Heart right ventricle (tissue), 16 donors: ENCODE results near the gene CCDC116. TPM values are rescaled to one million over a fixed set of nuclear protein-coding genes. Genes with fewer than 3 reads are reported as not detected.
"Not testable (repeated sequence)": the region's sequence is repeated elsewhere in the genome, so short reads cannot be mapped to it uniquely, and the experiment has no call there.

Experiments
- ATAC-seq, 8 donors: fragments of 200-7000 bp; cut with Tn5 transposase; one replicate each; pipeline ENCODE4 v1.9.1; 2020; ENCODE audit warnings: mild to moderate bottlenecking in 8 of 8, moderate library complexity in 8 of 8, moderate number of reproducible peaks in 1 of 8
- DNase-seq, 2 donors: peaks; one replicate each; pipeline ENCODE4 v3.0.0-alpha.2; 2020
- H3K27ac ChIP-seq, 10 donors: fragments of 200-600 bp; sonication (generic) in 2 of 10; one replicate each; pipeline versions ENCODE4 v1.5.0 to v1.8.0; 2020 to 2022; ENCODE audit warnings: mild to moderate bottlenecking in 3 of 10
- H3K27me3 ChIP-seq, 7 donors: fragments of 200-600 bp; one replicate each; pipeline ENCODE4 v1.8.0; 2021 to 2022; ENCODE audit warnings: mild to moderate bottlenecking in 2 of 7
- H3K36me3 ChIP-seq, 9 donors: fragments of 200-600 bp; sonication (generic) in 1 of 9; one replicate each; pipeline versions ENCODE4 v1.5.0 to v1.8.0; 2020 to 2022; ENCODE audit warnings: mild to moderate bottlenecking in 2 of 9
- H3K4me1 ChIP-seq, 9 donors: fragments of 200-600 bp; sonication (generic) in 1 of 9; one replicate each; pipeline versions ENCODE4 v1.5.0 to v1.8.0; 2020 to 2022; ENCODE audit warnings: mild to moderate bottlenecking in 4 of 9
- H3K4me3 ChIP-seq, 10 donors: fragments of 200-600 bp; sonication (generic) in 2 of 10; one replicate each; pipeline versions ENCODE4 v1.5.0 to v1.8.0; 2020 to 2022; ENCODE audit warnings: mild to moderate bottlenecking in 7 of 10, moderate library complexity in 2 of 10
- H3K9me3 ChIP-seq, 11 donors: fragments of 200-600 bp in 10 of 11; sonication (generic) in 2 of 11; one replicate each; pipeline versions ENCODE4 v1.5.0 to v1.8.0; 2013 to 2022; ENCODE audit warnings: mild to moderate bottlenecking in 2 of 11, control low read depth in 1 of 11, moderate library complexity in 1 of 11
- WGBS, 2 donors: extraction: QIAGEN DNeasy Blood & Tissue Kit; methylation state at CpG; one replicate each; pipeline ENCODE4 v1.1.7; 2013; ENCODE audit warnings: inconsistent platforms in 1 of 2; 5-methylcytosine and 5-hydroxymethylcytosine counted together
- intact Hi-C, 10 donors: fragments of 100-400 bp; cut with DNase I; formaldehyde crosslinking; loops; one replicate each; pipeline versions ENCODE4 v1.11.1 to v1.14.2; 2022
- polyA plus RNA-seq, 2 donors: library from polyadenylated mRNA; stranded (reverse); fragments of 200-250 nt; gene quantifications; one replicate each; pipeline ENCODE4 v1.2.3, GENCODE V29; 2013
- total RNA-seq, 10 donors: library from RNA; stranded (reverse); fragmentation: NEBNext Ultra II Directional in 3 of 10; extraction: Animal tissue kit (Norgen Biotek cat#: 25700) in 3 of 10; gene quantifications; one replicate each; pipeline versions ENCODE4 v1.2.1 to v1.2.4, GENCODE V29; 2021 to 2023
- TF ChIP-seq, protein P1 (sequence below), 9 donors: fragments of 200-600 bp; sonication (generic) in 2 of 9; IDR thresholded peaks; one replicate each; pipeline versions ENCODE4 v1.5.0 to v1.8.0; 2021 to 2022; ENCODE audit warnings: antibody characterized with exemption in 9 of 9, mild to moderate bottlenecking in 5 of 9, moderate library complexity in 1 of 9
- donor health status: Arrhythmogenic right ventricular cardiomyopathy.
- donor health status: ischemic (EF 13 %, LVEDD 7.1; RV severe dilation, severe dysfunction).
- donor health status: healthy with polysubstance abuse.
- donor health status: DM: no; HTN: yes; CAD: no.
- donor health status: DM: no; HTN: no; CAD: no.
- donor health status: ischemic (EF 25% LVEDD 6.9; RV normal size, moderate dysfunction).
- donor health status: ischemic (EF 25% LVEDD 5.7; RV mildly dilated, moderate dysfunction).
- donor health status: healthy.
- donor health status: DM: yes; HTN: yes; CAD: no.
- donor health status: Ischemic cardiomyopathy.
- donor health status: ischemic (EF 35%, LVEDD 5.7; RV mildly dilated, moderate dysfunction).
- donor health status: nonischemic (EF 11% LVEDD 7.7; RV severe dilation, severe dysfunction).
- donor health status: DM: yes; HTN: yes; CAD: no.
- donor health status: PGD.
- donor health status: ischemic (EF 29% LVEDD 5.4; RV normal size, mild dysfunction).
- donor health status: nonischemic (EF 23%, LVEDD 6.1; RV moderate dilation, normal function).

CCDC116 gene
- total and polyA plus RNA-seq, 12 donors, result 0.11 to 1.2 (median 0.28) TPM; not detected in 4

DNA sequence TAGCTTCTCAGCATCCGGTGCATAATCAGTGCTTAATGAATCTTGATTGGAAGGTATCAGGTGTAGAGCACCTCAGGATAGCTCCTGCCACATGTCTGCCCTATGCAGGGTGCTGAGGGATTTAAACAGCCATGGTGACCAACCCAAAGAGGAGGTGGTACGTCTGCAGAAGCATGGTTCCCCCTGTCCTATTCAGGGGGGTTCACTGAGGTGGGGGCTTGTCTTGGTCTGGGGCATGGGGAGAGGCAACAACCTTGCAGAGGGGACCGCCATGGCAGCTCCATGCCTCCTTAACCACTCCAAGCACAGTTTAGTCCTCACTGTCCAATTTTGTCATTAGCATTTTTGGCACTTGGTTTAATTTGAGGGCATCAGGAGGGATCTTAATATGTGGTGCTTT, 40.1 kb upstream of the CCDC116 start:
- H3K36me3 ChIP-seq, result peaks cover 0 to 59% (median 21%) of the 10 kb centered on the region in 9 donors
- DNase-seq (no peak), ATAC-seq (no peak)
- peaks cover 13 to 80% (median 71%) of the 10 kb centered on the region in 9 donors for H3K4me1 ChIP-seq
- H3K4me3 ChIP-seq, result no peak overlapping the region
- 84 to 86% methylated on average over 3 of the region's 3 CpGs for WGBS, 2 donors
- no peaks in the 10 kb centered on the region for H3K9me3 ChIP-seq
- no peaks in the 10 kb centered on the region for H3K27me3 ChIP-seq
- intact Hi-C loops, result no loop called here
- peak overlapping the region in 2 of 10 donors; percentile 25 to 46 for H3K27ac ChIP-seq
- TF ChIP-seq, protein P1, sequence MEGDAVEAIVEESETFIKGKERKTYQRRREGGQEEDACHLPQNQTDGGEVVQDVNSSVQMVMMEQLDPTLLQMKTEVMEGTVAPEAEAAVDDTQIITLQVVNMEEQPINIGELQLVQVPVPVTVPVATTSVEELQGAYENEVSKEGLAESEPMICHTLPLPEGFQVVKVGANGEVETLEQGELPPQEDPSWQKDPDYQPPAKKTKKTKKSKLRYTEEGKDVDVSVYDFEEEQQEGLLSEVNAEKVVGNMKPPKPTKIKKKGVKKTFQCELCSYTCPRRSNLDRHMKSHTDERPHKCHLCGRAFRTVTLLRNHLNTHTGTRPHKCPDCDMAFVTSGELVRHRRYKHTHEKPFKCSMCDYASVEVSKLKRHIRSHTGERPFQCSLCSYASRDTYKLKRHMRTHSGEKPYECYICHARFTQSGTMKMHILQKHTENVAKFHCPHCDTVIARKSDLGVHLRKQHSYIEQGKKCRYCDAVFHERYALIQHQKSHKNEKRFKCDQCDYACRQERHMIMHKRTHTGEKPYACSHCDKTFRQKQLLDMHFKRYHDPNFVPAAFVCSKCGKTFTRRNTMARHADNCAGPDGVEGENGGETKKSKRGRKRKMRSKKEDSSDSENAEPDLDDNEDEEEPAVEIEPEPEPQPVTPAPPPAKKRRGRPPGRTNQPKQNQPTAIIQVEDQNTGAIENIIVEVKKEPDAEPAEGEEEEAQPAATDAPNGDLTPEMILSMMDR (IDR thresholded peaks at IDR 0.05), result no peak

- peaks cover 13 to 76% (median 64%) of the 10 kb centered on the region in 9 donors for H3K4me1 ChIP-seq
These were observed 38.9 kb upstream of the CCDC116 start for GRCh38 chr22:21593406-21594232.

GRCh38 chr22:21594865-21595452, 37.6 kb upstream of the CCDC116 start:
- ATAC-seq (peak; percentile 22 to 86 (median 53)), DNase-seq (peak in 1 of 2 donors; percentile 32)
- H3K9me3 ChIP-seq, result no peaks in the 10 kb centered on the region
- peak overlapping the region in 6 of 10 donors; percentile 23 to 59 (median 33) for H3K27ac ChIP-seq
- no peaks in the 10 kb centered on the region for H3K27me3 ChIP-seq
- H3K4me3 ChIP-seq, result no peak overlapping the region
- 66% methylated on average over 5 of the region's 5 CpGs for WGBS, 2 donors
- intact Hi-C loops, result no loop called here
- H3K36me3 ChIP-seq, result peaks cover 0 to 68% (median 21%) of the 10 kb centered on the region in 9 donors
- peaks cover 13 to 76% (median 54%) of the 10 kb centered on the region in 9 donors for H3K4me1 ChIP-seq
- TF ChIP-seq, protein P1 (IDR thresholded peaks at IDR 0.05), result no peak

More at GRCh38 chr22:21593406-21594232, 38.9 kb upstream of the CCDC116 start:
- 60 to 68% methylated on average over 11 of the region's 11 CpGs for WGBS, 2 donors
- Histone ChIP-seq H3K27me3 (no peaks in the 10 kb centered on the region), H3K4me3 (no peak overlapping the region), H3K9me3 (no peaks in the 10 kb centered on the region), H3K27ac (peak overlapping the region in 5 of 10 donors; percentile 8 to 59 (median 29)), H3K36me3 (peaks cover 0 to 60% (median 21%) of the 10 kb centered on the region in 9 donors)
- intact Hi-C loops, result no loop called here
- ATAC-seq (peak; percentile 59 to 79 (median 69)), DNase-seq (peak; percentile 61 to 67)
- TF ChIP-seq, protein P1 (IDR thresholded peaks at IDR 0.05), result peak in 4 of 9 donors; percentile 9 to 31 (median 23)

- H3K27ac ChIP-seq, H3K27me3 ChIP-seq, DNase-seq, intact Hi-C loops, H3K9me3 ChIP-seq, H3K4me3 ChIP-seq, ATAC-seq: not testable (repeated sequence)
- Histone ChIP-seq H3K4me1 (peaks cover 3 to 60% (median 38%) of the 10 kb centered on the region in 9 donors), H3K36me3 (peaks cover 0 to 66% (median 21%) of the 10 kb centered on the region in 9 donors)
- WGBS, 2 donors, result 95 to 97% methylated on average over 13 of the region's 13 CpGs
These were observed 36.0 kb upstream of the CCDC116 start for GRCh38 chr22:21596356-21597135.
